ENCODE results near the gene CTDSPL. TPM values are rescaled to one million over a fixed set of nuclear protein-coding genes. Genes with fewer than 3 reads are reported as not detected.

The CTDSPL gene
- total and polyA plus RNA-seq, 10 of the 15 experiments (the other 5 are each of a cell fraction or from before 2014, with no cell fraction given) = 0.05 to 0.51 (median 0.18) TPM; not detected in 6

- TF ChIP-seq CTCF (IDR thresholded peaks at IDR 0.05 in 2 of 3, conservative IDR thresholded peaks at IDR 0.05 in 1 of 3; ENCODE audit: control insufficient read depth in 2 of 3, extremely low read depth in 1 of 3, insufficient read depth in 1 of 3, low read depth in 3 of 3, low read length in 3 of 3) = no peak
- 0 out of 2 replicates have a peak, but pooled peaks have one; percentile 19 for TF ChIP-seq ZNF24 (IDR thresholded peaks at IDR 0.05)
- no peak for TF ChIP-seq NFXL1 (IDR thresholded peaks at IDR 0.05; ENCODE audit: borderline replicate concordance)
- no peak for TF ChIP-seq KDM1A (IDR thresholded peaks at IDR 0.05; ENCODE audit: borderline replicate concordance)
- no peak; the same call in 1 of the 2 replicates for TF ChIP-seq RAD21 (IDR thresholded peaks at IDR 0.05; ENCODE audit: insufficient read depth, low read depth, low read length)
- peak; percentile 93 for TF ChIP-seq TBL1XR1 (IDR thresholded peaks at IDR 0.05; ENCODE audit: low read depth, low read length)
- no peak for TF ChIP-seq HDAC6 (IDR thresholded peaks at IDR 0.05; ENCODE audit: unreplicated experiment)
- no peak for TF ChIP-seq ZBTB11 (CRISPR knock-in tag; IDR thresholded peaks at IDR 0.05)
- no peak for TF ChIP-seq KLF5 (IDR thresholded peaks at IDR 0.05; ENCODE audit: partially characterized antibody)
- TF ChIP-seq JUND (IDR thresholded peaks at IDR 0.05; ENCODE audit: low read depth, low read length) = no peak
- no peak for TF ChIP-seq SMARCA5 (IDR thresholded peaks at IDR 0.05)
- TF ChIP-seq, protein P1, sequence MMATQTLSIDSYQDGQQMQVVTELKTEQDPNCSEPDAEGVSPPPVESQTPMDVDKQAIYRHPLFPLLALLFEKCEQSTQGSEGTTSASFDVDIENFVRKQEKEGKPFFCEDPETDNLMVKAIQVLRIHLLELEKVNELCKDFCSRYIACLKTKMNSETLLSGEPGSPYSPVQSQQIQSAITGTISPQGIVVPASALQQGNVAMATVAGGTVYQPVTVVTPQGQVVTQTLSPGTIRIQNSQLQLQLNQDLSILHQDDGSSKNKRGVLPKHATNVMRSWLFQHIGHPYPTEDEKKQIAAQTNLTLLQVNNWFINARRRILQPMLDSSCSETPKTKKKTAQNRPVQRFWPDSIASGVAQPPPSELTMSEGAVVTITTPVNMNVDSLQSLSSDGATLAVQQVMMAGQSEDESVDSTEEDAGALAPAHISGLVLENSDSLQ (IDR thresholded peaks at IDR 0.05) = peak; percentile 91
- TF ChIP-seq ZBTB40 (IDR thresholded peaks at IDR 0.05; ENCODE audit: borderline replicate concordance) = no peak
- TF ChIP-seq SP1 (IDR thresholded peaks at IDR 0.05; ENCODE audit: low read depth, low read length) = peak; percentile 50
- TF ChIP-seq RELA (IDR thresholded peaks at IDR 0.05; ENCODE audit: borderline replicate concordance, partially characterized antibody) = no peak
- no peak for TF ChIP-seq SMAD5 (IDR thresholded peaks at IDR 0.05; ENCODE audit: low read depth)
- no peak for TF ChIP-seq FOS (IDR thresholded peaks at IDR 0.05; ENCODE audit: borderline replicate concordance, extremely low read depth, insufficient read length)
- TF ChIP-seq HCFC1 (IDR thresholded peaks at IDR 0.05; ENCODE audit: low read length) = no peak
- peak; percentile 70; the same call in 1 of the 2 replicates for TF ChIP-seq BMI1 (IDR thresholded peaks at IDR 0.05; ENCODE audit: borderline replicate concordance)
- no peak for TF ChIP-seq ZBED1 (IDR thresholded peaks at IDR 0.05; ENCODE audit: borderline replicate concordance)
- no peak for TF ChIP-seq RAD51 (IDR thresholded peaks at IDR 0.05)
- TF ChIP-seq CREM (IDR thresholded peaks at IDR 0.05; ENCODE audit: low read depth) = peak; percentile 76
Observed at GRCh38 chr3:37907906-37908305, 46.2 kb downstream of the CTDSPL start (continued).

All from GM12878 (cell line).